Epithelial cell of proximal tubule (primary cell): ENCODE results near the gene TENM3. TPM values are rescaled to one million over a fixed set of nuclear protein-coding genes. Genes with fewer than 3 reads are reported as not detected.

Experiments
- DNase-seq: peaks from one replicate; pipeline ENCODE4 v3.0.0-alpha.2; 2011; ENCODE audit warnings: low read depth
- H3K4me3 ChIP-seq: 2 replicates; pipeline ENCODE4 v1.5.1; 2011; ENCODE audit warnings: low read depth, mild to moderate bottlenecking, low read length
- CTCF ChIP-seq: conservative IDR thresholded peaks from 2 replicates; pipeline ENCODE4 v1.5.1; 2012; ENCODE audit warnings: low read depth, mild to moderate bottlenecking, low read length
- total RNA-seq: library from RNA; depleted of rRNA; stranded (reverse); fragments of >200 nt; gene quantifications from 2 replicates; pipeline ENCODE4 v1.2.3, GENCODE V29; 2015

Gene TENM3
- total RNA-seq, 1 donor from 2014 or later, result 2.4 TPM

GRCh38 chr4:182447767-182448280, 204.6 kb downstream of the TENM3 start:
- peak overlapping the region; percentile 69 for H3K4me3 ChIP-seq
- no peak for TF ChIP-seq CTCF
- no peak for DNase-seq

- peak overlapping the region; percentile 69 for H3K4me3 ChIP-seq
- no peak for TF ChIP-seq CTCF
- DNase-seq, result no peak
Observed at GRCh38 chr4:182448281-182449151, 205.3 kb downstream of the TENM3 start.

- DNase-seq, result no peak
- TF ChIP-seq CTCF, result no peak
- peak overlapping the region; percentile 69 for H3K4me3 ChIP-seq
Observed at GRCh38 chr4:182449186-182449929, 206.2 kb downstream of the TENM3 start.

- no peak for TF ChIP-seq CTCF
- no peak for DNase-seq
- peak overlapping the region; percentile 69 for H3K4me3 ChIP-seq
Observed at GRCh38 chr4:182449930-182450439, 206.8 kb downstream of the TENM3 start.

GRCh38 chr4:182451441-182451840, 208.2 kb downstream of the TENM3 start:
- no peak for TF ChIP-seq CTCF
- no peak for DNase-seq
- H3K4me3 ChIP-seq, result no peak overlapping the region

- no peak overlapping the region for H3K4me3 ChIP-seq
- TF ChIP-seq CTCF, result no peak
- no peak for DNase-seq
Observed at GRCh38 chr4:182453830-182454229, 210.6 kb downstream of the TENM3 start.
